HG03521 (cell line): Measurements from ENCODE around the gene TBC1D23.
"Not testable (repeated sequence)": the region's sequence is repeated elsewhere in the genome, so short reads cannot be mapped to it uniquely, and the experiment has no call there.

Experiments used
- ATAC-seq: cut with Tn5 transposase; IDR thresholded peaks from one replicate; pipeline ENCODE4 v1.9.1; 2021; ENCODE audit warnings: mild to moderate bottlenecking, moderate library complexity; ENCODE audit not compliant: unreplicated experiment

Gene TBC1D23

GRCh38 chr3:100289339-100289738 is 28.5 kb downstream of the TBC1D23 start:
- no peak for ATAC-seq

GRCh38 chr3:100295089-100295488 is 34.3 kb downstream of the TBC1D23 start:
- ATAC-seq = no peak

- ATAC-seq = no peak
Observed at GRCh38 chr3:100297784-100298183, 37.0 kb downstream of the TBC1D23 start.

- ATAC-seq = no peak
Observed at GRCh38 chr3:100299016-100299415, 38.2 kb downstream of the TBC1D23 start.

GRCh38 chr3:100306695-100307094 is 45.9 kb downstream of the TBC1D23 start:
- no peak for ATAC-seq

GRCh38 chr3:100310355-100310965 is 49.7 kb downstream of the TBC1D23 start:
- no peak for ATAC-seq

- ATAC-seq = no peak
Observed at GRCh38 chr3:100311011-100311410, 50.2 kb downstream of the TBC1D23 start.

- peak; percentile 69 for ATAC-seq
Observed at GRCh38 chr3:100316641-100317069, 55.9 kb downstream of the TBC1D23 start.

- ATAC-seq = peak; percentile 65
Observed at GRCh38 chr3:100317912-100318311, 57.1 kb downstream of the TBC1D23 start.

- ATAC-seq = no peak
Observed at GRCh38 chr3:100319951-100320350, 59.2 kb downstream of the TBC1D23 start.

GRCh38 chr3:100324044-100324443 is 63.3 kb downstream of the TBC1D23 start:
- no peak for ATAC-seq

- ATAC-seq = no peak
Observed at GRCh38 chr3:100325827-100326226, 65.0 kb downstream of the TBC1D23 start.

GRCh38 chr3:100327377-100327776 is 66.6 kb downstream of the TBC1D23 start:
- ATAC-seq = not testable (repeated sequence)

GRCh38 chr3:100329800-100330489 is 69.2 kb downstream of the TBC1D23 start:
- no peak for ATAC-seq

- ATAC-seq = no peak
Observed at GRCh38 chr3:100330651-100331050, 69.9 kb downstream of the TBC1D23 start.

- ATAC-seq = no peak
Observed at GRCh38 chr3:100331660-100332059, 70.9 kb downstream of the TBC1D23 start.

GRCh38 chr3:100333051-100333450 is 72.3 kb downstream of the TBC1D23 start:
- no peak for ATAC-seq

GRCh38 chr3:100333970-100334487 is 73.2 kb downstream of the TBC1D23 start:
- ATAC-seq = peak; percentile 14

- peak; percentile 98 for ATAC-seq
Observed at GRCh38 chr3:100334488-100335351, 73.9 kb downstream of the TBC1D23 start, which contains the start of gene NIT2. NIT2 (plus strand) TSS chr3:100334757; CDS start chr3:100334792, 35 bp downstream.

GRCh38 chr3:100335434-100335833 is 74.6 kb downstream of the TBC1D23 start:
- ATAC-seq = peak; percentile 30

GRCh38 chr3:100336229-100336628 is 75.4 kb downstream of the TBC1D23 start:
- ATAC-seq = not testable (repeated sequence)
